ENCODE measurements around the gene TC2N.
"Not testable (repeated sequence)": the region's sequence is repeated elsewhere in the genome, so short reads cannot be mapped to it uniquely, and the experiment has no call there.

The TC2N gene

DNA sequence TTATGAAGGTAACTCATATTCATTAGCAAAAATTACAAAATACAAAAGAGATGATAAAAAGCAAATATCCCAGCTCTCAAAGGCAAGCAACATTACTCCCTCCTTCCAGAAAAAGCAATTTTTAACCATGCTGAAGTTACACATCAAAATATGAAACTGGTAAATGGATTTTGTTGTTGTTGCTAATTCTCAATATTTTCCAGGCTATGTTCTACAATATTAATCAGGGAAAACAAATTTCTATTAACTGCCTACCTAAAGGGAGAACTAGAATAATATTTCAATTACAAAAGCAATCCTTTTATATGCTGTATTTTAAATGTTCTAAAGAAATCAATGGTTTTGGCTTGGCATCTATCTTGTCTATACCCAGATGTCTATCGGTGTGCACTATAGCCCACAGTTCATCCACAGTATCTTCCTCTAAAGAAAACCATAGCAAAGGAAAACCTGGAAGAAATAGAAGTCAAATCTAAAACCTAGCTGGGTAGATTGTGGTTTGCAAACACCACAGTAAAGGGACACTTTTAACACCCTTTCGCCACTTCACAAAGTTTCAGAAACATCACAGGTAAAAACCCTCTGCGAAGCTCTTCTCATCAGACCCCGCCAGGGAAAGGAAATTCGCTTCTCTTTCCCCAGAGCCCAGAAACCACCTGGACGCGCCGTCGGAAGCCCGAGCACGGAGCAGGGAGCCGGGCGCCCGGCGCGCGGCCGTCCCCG is 32.0 kb downstream of the TC2N start:
- no peak for DNase-seq (ENCODE audit: low read depth in 1 of 2, low spot score in 1 of 2)

DNA sequence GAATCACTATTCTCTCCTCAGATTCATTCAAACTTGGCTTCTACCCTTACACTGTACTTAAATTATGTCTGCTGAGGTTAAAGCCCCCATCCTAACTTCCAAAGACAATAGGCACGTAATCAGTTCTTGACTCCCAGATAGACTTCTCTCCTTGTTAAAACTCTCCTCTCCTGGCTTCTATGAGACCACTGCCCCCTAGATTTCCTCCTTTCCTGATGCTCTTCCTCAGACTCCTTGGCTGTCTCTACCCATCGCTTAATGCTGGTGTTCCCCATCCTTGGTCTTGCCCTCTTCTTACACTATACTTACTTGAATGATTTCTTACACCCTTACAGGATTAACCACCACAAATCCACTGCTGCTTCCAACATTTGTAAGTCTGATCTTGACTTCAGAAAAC is 32.8 kb downstream of the TC2N start:
- DNase-seq (ENCODE audit: low read depth in 1 of 2, low spot score in 1 of 2): no peak

DNA sequence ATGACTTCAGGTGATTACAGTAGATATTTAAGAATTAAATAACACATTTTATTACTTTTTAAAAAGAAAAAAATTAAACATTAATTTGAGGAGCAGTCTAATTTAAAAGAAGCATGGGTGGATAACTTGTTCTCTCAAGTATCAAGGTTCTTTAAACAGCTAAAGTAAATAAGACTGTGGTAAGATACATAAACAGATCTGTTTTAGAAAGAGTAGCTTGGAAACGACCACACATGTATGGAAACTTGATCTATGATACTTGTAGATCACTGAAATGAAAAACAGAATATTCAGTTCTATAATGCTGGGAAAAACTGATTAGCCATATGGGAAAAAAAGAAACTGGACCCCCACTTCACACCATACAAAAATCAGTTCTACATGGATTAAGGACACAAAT is 36.0 kb downstream of the TC2N start:
- no peak for DNase-seq (ENCODE audit: low read depth in 1 of 2, low spot score in 1 of 2)

DNA sequence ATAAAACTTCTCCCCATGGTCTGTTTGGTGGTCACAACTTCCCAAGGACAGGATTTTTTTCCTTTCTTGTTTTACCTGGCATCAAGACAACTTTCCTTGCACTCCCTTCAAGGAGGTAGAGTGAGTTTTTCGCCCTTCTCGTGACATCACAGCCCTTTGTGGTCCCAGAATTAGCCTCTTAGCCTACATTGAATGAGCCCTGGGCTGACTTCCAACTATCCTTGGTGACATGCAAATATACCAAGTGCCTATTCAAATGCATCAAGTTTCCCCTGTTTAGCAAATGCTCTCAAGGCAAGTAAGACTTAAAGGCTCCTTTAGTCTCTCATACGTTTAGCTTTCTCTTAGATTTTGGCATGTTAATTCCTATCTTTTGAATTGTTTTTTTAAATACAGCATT is 36.6 kb downstream of the TC2N start:
- DNase-seq (ENCODE audit: low read depth in 1 of 2, low spot score in 1 of 2): no peak

DNA sequence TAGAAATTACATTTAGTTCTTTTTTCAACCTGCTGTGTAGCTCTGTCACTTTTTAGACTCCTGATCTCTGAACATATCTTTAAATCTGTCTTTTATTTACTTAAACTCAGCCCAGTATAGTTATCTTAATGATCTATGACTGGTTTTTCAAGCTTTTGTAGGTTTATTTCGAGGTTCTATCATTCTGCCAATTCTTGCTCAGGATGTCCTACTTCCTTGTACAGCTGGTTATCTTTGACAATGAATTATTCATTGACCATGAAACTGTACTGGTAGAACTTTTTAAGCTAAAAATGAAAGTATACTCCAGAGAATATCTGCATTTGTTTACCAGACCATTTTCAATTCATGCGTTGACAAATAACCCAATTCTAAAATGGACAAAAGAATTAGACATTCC is 37.8 kb downstream of the TC2N start:
- no peak for DNase-seq (ENCODE audit: low read depth in 1 of 2, low spot score in 1 of 2)

DNA sequence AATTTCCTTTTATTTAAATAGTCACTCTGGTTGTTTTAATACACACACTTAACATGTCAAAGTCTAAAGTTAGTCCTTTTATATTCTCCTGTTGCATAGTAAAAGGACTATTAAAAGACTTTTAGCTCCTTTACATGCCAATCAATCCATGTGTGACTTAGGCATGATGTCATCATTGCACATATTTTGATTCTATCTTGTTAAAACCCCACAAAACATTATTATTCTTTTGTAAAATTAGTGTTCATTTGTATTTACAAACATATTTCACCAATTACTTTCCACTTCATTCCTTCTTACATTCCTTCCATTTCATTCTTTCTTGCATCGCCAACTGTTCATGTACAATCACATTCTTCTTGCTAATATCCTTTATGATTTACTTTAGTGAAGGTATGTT is 39.6 kb downstream of the TC2N start:
- no peak for DNase-seq (ENCODE audit: low read depth in 1 of 2, low spot score in 1 of 2)

DNA sequence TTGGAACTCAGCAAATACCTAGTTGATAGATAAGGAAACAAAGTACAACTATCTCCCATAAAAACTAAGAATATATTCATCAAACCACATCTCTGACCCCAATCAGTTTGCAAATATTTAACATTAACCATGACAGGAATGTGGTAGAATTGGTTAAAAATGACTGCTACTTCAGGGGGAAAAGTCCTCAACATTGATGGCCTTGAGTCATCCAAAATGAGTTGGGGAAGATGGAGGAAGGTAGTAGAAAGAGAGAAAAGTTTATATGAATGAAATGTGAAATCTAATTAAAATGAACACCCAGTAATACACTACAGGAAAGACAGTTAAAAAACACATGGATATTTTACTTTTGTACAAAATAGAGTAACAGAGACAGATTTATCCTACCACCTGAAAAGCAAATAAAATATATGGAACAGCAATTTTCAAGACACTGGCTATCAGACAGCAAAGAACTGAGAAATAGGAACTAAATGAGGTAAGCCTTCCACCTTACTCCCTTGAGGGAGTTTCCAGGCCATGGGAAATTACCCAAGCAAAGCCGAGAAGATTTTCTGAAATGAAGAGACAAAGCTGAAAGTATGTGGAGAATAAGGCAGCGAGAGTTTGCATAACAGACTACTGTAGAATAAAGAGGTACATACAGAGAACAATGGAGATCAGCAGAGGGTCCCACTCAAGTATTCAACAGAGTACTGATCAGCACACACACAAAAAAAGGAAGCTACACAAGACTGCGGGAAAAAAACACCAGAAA is 49.6 kb downstream of the TC2N start:
- no peak for DNase-seq (ENCODE audit: low read depth in 1 of 2, low spot score in 1 of 2)

DNA sequence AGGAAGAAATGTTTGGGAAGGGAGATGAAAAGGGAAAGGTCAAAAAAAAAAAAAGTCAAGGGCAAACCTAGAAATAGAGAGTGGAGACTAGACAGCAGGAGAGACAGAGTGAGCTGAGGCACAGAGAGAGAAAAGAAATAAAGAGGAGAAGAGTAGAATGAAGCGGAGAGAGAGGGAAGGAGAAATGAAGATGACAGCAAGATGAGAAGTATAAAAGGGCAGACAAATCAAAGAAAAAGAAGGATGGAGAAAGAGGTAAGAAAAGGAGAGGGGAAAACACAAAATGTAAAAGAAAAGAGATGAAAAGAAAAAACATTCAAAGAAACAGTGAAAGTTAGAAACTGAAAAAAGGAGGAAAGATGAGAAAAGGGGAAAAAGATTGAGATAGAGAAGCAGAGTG is 53.0 kb downstream of the TC2N start:
- DNase-seq (ENCODE audit: low read depth in 1 of 2, low spot score in 1 of 2): no peak

DNA sequence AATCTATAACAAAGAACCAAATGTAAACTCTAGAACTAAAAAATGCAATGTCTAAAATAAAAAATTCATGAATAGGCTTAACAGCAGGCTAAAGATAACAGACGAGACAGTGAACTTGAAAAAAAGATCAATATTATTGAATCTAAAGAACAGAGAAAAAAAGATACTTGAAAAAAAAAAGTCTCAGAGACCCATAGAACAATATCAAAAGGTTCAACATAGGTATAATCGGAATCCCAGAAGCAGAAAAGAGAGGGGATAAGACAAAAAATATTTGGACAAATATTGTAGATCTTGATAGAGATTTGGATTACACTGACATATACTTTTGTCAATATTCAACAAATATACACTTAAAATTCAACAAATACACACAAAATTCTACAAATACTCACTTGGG is 56.6 kb downstream of the TC2N start:
- DNase-seq (ENCODE audit: low read depth in 1 of 2, low spot score in 1 of 2): no peak

DNA sequence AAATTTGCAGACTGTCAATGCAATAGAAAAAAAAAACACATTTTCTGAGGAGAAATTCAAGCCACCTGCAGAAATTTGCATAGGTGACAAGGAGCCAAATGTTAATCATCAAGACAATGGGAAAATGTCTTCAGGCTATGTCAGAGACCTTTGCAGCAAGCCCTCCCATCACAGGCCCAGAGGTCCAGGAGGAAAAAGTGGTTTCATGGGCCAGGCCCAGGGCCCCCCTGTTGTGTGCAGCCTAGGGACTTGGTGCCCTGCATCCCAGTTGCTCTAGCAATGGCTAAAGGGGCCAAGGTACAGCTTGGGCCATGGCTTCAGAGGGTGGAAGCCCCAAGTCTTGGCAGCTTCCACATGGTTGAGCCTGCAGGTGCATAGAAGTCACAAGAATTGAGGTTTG is 60.6 kb downstream of the TC2N start:
- no peak for DNase-seq (ENCODE audit: low read depth in 1 of 2, low spot score in 1 of 2)

DNA sequence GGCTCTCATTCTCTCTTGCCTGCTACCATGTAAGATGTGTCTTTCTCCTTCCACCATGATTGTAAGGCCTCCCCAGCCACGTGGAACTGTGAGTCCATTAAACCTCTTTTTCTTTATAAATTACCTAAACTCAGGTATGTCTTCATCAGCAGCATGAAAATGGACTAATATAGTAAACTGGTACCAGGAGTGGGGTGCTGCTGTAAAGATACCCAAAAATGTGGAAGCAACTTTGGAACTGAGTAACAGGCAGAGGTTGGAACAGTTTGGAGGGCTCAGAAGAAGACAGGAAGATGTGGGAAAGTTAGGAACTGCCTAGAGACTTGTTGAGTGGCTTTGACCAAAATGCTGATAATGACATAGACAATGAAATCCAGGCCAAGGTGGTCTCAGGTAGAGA is 61.2 kb downstream of the TC2N start:
- DNase-seq (ENCODE audit: low read depth in 1 of 2, low spot score in 1 of 2): not testable (repeated sequence)

DNA sequence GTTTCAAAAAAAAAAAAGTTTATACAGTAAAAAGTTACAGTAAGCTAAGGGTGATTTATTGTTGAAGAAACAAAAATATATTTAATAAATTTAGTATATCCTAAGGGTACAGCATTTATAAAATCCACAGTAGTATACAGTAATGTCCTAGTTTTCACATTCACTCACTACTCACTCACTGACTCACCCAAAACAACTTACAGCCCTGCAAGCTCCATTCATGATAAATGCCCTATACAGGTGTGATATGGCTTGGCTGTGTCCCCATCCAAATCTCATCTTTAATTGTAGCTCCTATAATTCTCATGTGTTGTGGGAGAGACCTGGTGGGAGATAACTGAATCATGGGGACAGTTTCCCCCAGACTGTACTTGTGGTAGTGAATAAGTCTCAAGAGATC is 61.7 kb downstream of the TC2N start:
- DNase-seq (ENCODE audit: low read depth in 1 of 2, low spot score in 1 of 2): no peak

DNA sequence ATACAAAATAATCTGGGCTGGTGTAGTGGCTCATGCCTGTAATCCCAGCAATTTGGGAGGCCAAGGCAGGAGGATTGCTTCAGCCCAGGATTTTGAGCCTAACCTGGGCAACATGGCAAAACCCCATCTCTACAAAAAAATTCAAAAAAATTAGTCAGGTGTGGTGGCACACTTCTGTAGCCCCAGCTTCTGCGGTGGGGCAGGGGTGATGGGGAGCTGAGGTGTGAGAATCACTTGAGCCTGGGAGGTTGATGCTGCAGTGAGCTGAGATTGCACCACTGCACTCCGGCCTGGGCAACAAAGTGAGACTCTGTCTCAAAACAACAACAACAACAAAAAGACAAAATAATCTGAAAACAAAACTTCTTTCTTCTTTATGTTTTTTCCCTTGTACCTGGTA is 66.0 kb downstream of the TC2N start:
- DNase-seq (ENCODE audit: low read depth in 1 of 2, low spot score in 1 of 2): no peak

DNA sequence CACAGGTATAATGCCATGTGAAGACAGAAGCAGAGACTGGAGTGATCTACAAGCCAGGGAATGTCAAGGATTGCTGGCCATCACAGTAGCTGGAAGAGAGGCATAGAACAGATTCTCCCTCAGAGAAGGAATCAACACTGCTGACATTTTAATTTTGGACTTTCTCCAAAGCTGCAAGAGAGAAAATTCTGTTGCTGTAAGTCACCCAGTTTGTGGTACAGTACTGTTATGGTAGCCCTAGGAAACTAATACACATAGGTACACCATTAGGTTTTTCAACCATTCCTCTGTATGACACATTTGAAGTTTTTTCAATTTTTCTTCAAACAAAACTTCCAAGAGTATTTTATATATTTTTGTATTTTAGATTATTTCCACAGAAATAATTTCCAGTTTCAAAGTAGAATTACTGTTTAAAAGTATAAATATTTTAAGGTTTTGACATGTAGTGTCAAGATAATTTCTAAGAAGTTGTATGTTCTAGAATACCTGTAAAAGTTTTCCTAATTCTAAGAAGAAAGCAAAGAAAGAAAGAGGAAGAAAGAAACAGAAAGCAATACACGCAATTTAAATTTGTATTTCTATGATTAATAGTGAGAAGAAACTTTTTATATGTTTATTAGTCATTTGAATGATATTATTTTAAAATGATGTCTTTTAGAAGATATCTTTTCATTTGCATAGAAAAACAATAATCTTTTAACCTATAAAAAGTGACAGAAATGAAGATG is 70.6 kb downstream of the TC2N start:
- DNase-seq (ENCODE audit: low read depth in 1 of 2, low spot score in 1 of 2): no peak

DNA sequence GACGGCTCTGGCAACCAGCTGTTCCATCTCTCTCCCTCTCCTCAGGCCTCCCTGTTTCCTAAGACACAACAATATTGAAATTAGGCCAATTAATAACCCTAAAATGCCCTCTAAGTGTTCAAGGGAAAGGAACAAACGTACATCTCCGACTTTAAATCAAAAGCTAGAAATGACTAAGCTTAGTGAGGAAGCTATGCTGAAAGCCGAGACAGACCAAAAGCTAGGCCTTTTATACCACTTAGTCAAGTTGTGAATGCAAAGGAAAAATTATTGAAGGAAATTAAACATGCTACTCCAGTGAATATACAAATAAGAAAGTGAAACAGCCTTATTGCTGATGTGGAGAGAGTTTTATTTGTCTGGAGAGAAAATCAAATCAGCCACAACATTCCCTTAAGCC is 73.6 kb downstream of the TC2N start:
- no peak for DNase-seq (ENCODE audit: low read depth in 1 of 2, low spot score in 1 of 2)

DNA sequence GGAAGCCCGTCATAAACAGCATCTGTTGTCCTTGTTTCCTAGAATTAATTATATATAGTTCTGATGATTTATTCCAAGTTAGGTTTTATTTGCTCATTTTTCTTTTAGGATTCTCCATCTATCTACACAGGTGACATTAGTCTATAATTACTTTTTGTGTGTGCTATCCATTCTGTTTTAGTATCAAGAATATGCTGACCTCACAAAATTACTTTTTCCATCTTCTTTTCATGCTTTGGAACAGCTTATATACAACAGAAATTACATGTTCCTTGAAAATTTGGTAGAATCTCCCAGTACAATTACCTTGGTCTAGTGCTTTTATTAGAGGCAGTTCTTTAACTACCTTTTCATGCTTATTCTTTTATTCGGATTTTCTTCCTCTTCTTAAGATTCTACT is 81.1 kb downstream of the TC2N start:
- DNase-seq (ENCODE audit: low read depth in 1 of 2, low spot score in 1 of 2): no peak

DNA sequence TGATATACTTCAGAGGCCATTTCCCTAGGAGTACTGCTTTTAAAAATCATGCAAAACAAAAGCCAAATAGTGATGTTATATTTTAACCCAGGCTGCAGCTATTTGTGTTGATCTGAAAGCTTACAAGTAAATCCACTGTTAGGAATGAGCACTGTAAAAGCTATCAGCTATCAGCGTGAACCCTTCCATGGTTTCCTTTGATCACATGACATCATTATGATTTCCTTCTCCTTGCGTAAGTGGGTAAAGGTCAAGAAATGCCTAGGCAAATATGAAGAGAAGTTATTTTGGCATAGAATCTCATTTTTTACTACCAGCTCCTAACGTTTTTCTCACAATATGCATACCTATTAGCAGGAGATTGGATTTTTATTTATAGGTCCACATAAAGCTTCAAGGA is 86.9 kb downstream of the TC2N start:
- DNase-seq (ENCODE audit: low read depth in 1 of 2, low spot score in 1 of 2): no peak

DNA sequence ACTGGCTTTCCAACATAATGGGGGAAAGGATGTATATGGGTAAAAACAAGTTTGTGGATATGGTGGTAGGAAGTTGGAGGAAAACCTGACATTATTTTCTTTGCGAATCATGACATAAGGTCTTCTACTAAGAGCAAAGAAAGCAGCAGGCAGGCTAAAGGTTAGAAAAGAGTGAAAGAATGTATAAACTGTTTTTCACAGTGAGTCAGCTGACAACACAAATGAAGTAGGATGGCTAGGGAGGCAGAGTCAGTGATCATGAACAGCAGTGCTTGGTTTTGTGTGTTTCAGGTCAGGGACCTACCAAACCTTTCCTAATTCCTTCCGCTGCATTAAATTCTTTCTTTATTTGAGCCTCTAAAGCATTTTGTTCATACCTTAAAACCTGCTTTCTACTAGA is 89.1 kb downstream of the TC2N start:
- no peak for DNase-seq (ENCODE audit: low read depth in 1 of 2, low spot score in 1 of 2)

DNA sequence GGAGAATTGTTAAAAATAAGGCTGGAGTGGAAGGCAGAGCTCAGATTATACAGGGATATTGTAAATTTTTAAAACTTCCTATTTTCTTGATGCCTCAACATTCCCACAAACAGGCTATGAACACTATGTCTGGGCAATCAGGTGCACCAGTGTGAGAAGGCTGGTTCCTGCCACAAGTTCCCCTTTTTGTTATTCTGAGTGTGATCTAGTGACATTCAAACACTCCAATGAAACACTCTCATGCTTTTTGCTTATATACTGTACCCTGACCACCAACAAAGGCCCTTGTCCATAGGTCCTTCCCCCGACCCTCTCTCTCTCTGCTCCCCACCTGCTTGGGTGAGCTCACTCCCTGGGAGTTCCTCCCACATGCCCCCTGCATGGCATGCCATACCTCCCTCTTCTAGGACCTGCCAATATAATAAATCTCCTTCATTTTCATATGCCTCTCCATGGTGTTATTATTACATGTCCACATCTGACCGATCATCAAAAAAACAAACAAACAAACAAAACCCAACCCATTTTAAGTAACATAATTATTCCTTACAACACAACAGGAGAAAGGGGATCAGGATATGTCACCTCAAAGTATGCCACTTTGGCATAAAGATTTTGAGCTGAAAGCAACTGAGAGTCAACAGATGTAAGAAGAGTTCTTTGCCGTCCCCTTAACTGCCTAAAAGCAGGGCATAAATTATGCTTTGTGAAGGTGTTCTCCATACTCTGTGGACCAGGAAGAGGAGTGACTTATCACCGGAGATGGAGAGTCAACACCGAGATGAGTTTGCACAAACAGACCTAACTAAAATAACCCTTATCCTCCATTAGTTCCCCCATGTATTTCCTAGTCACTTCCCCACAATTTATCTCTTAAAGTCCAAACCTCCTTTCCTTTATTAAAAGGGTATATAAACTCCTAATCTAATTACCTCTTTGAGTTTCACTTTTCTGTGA is 92.9 kb downstream of the TC2N start:
- no peak for DNase-seq (ENCODE audit: low read depth in 1 of 2, low spot score in 1 of 2)

DNA sequence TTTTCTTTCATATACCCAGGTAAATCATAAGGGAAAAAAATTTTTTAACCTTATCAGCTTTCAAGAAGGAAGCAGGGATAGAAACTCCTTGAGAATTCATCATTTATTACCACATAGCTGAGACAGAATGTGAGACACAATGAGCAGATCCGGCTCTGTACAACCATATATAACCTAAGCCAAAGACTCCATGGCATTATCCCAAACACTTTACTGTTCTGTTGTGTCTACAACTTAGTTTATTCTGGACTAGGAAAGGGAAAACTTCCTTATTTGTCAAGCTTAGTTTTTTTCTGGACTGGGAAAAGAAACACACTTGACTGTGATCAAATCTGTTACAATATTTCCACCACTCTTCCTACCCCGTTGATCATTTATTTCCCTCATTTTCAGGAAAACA is 97.2 kb downstream of the TC2N start:
- DNase-seq (ENCODE audit: low read depth in 1 of 2, low spot score in 1 of 2): no peak
